Body of pancreas (tissue), 4 donors: Measurements from ENCODE around the gene CYP4F11.

Experiments used
- CTCF ChIP-seq, 7 experiments: fragments of 450-650 bp in 4 of 7; fragments of 200-600 bp in 3 of 7; sonication (generic) in 3 of 7; IDR thresholded peaks; one replicate each; pipeline ENCODE4 v1.5.1; 2016 to 2019; ENCODE audit warnings: antibody characterized with exemption in 7 of 7
- POLR2A ChIP-seq, 3 donors: fragments of 450-650 bp; IDR thresholded peaks; one replicate each; pipeline ENCODE4 v1.6.1; 2016; ENCODE audit warnings: antibody characterized with exemption in 3 of 3, mild to moderate bottlenecking in 2 of 3

GRCh38 chr19:15948223-15949058 lies 14.1 kb upstream of the CYP4F11 start, which contains the start of gene OR10H4:
- TF ChIP-seq CTCF (IDR thresholded peaks at IDR 0.05) (no peak), POLR2A (IDR thresholded peaks at IDR 0.05) (no peak)
